Astrocyte (in vitro differentiated cells and primary cell): ENCODE measurements around the gene MAP2K3. TPM values are rescaled to one million over a fixed set of nuclear protein-coding genes. Genes with fewer than 3 reads are reported as not detected.

Experiments used
- DNase-seq: peaks from one replicate; pipeline ENCODE4 v3.0.0-alpha.2; 2010; ENCODE audit warnings: low read depth
- FAIRE-seq: peaks from 2 replicates; lab custom pipeline; 2011; peaks lifted over from hg19 to GRCh38; lab: Jason Lieb, UNC
- H2AFZ ChIP-seq: 2 replicates; pipeline ENCODE4 v1.6.0; 2012; ENCODE audit warnings: low read depth, low read length, inconsistent platforms
- H3K27ac ChIP-seq: 2 replicates; pipeline ENCODE4 v1.5.1; 2011; ENCODE audit warnings: low read depth, low read length, inconsistent platforms
- H3K27me3 ChIP-seq: 2 replicates; pipeline ENCODE4 v1.6.0; 2011; ENCODE audit warnings: low read length, inconsistent platforms; ENCODE audit not compliant: insufficient read depth
- H3K36me3 ChIP-seq: 2 replicates; pipeline ENCODE4 v1.5.1; 2011; ENCODE audit warnings: low read length, inconsistent platforms; ENCODE audit not compliant: insufficient read depth
- H3K4me1 ChIP-seq: 2 replicates; pipeline ENCODE4 v1.5.1; 2011; ENCODE audit warnings: low read length, inconsistent platforms; ENCODE audit not compliant: insufficient read depth
- H3K4me2 ChIP-seq: 2 replicates; pipeline ENCODE4 v1.6.0; 2012; ENCODE audit warnings: low read length, inconsistent platforms
- H3K4me3 ChIP-seq: 2 replicates; pipeline ENCODE4 v1.5.1; 2011; ENCODE audit warnings: low read depth, mild to moderate bottlenecking, low read length, inconsistent platforms; ENCODE audit not compliant: insufficient read depth
- H3K79me2 ChIP-seq: 2 replicates; pipeline ENCODE4 v1.6.0; 2012; ENCODE audit warnings: mild to moderate bottlenecking, low read length, inconsistent platforms; ENCODE audit not compliant: insufficient read depth
- H3K9ac ChIP-seq: 2 replicates; pipeline ENCODE4 v1.6.0; 2012; ENCODE audit warnings: mild to moderate bottlenecking, low read length, inconsistent platforms
- H3K9me3 ChIP-seq: 2 replicates; pipeline ENCODE4 v1.5.1; 2012; ENCODE audit warnings: low read depth, mild to moderate bottlenecking, low read length, inconsistent platforms; ENCODE audit not compliant: insufficient read depth
- H4K20me1 ChIP-seq: 2 replicates; pipeline ENCODE4 v1.6.0; 2012; ENCODE audit warnings: low read length, inconsistent platforms; ENCODE audit not compliant: insufficient read depth
- H3K27ac Mint-ChIP-seq: one replicate; pipeline ENCODE4 v1.8.0; 2021; ENCODE audit warnings: mild to moderate bottlenecking, mixed read lengths; ENCODE audit not compliant: unreplicated experiment
- H3K27me3 Mint-ChIP-seq: one replicate; pipeline ENCODE4 v1.8.0; 2021; ENCODE audit warnings: low read depth, mixed read lengths; ENCODE audit not compliant: unreplicated experiment
- H3K36me3 Mint-ChIP-seq: one replicate; pipeline ENCODE4 v1.8.0; 2021; ENCODE audit warnings: low read depth, mixed read lengths; ENCODE audit not compliant: unreplicated experiment
- H3K4me1 Mint-ChIP-seq: one replicate; pipeline ENCODE4 v1.8.0; 2021; ENCODE audit warnings: low read depth, mixed read lengths; ENCODE audit not compliant: unreplicated experiment
- H3K4me3 Mint-ChIP-seq: one replicate; pipeline ENCODE4 v1.8.0; 2021; ENCODE audit warnings: mild to moderate bottlenecking, moderate library complexity, mixed read lengths; ENCODE audit not compliant: unreplicated experiment
- H3K9me3 Mint-ChIP-seq: one replicate; pipeline ENCODE4 v1.8.0; 2021; ENCODE audit warnings: mild to moderate bottlenecking, mixed read lengths; ENCODE audit not compliant: unreplicated experiment
- CTCF ChIP-seq: IDR thresholded peaks from 2 replicates; pipeline ENCODE4 v1.5.1; 2011; ENCODE audit warnings: low read depth, mild to moderate bottlenecking, inconsistent platforms, low read length, moderate library complexity; ENCODE audit not compliant: insufficient read depth
- EZH2 ChIP-seq: IDR thresholded peaks from 2 replicates; pipeline ENCODE4 v1.6.1; 2012; ENCODE audit warnings: mild to moderate bottlenecking, low read length, inconsistent platforms; ENCODE audit not compliant: insufficient read depth
- total RNA-seq: library from RNA; stranded (reverse); gene quantifications from 2 replicates; pipeline ENCODE4 v1.2.1, GENCODE V29; 2021

MAP2K3 gene
- total RNA-seq, 1 donor from 2014 or later = 44.3 TPM

- no peak for FAIRE-seq
- Histone ChIP-seq H4K20me1 (no peaks in the 10 kb centered on the region), H3K27ac (no peak overlapping the region), H2AFZ (no peak overlapping the region), H3K4me2 (no peak overlapping the region), H3K9me3 (no peaks in the 10 kb centered on the region), H3K4me3 (no peak overlapping the region), H3K9ac (no peak overlapping the region), H3K36me3 (no peaks in the 10 kb centered on the region), H3K4me1 (no peaks in the 10 kb centered on the region), H3K79me2 (no peaks in the 10 kb centered on the region), H3K27me3 (no peaks in the 10 kb centered on the region)
- H3K4me1 Mint-ChIP-seq = no peaks in the 10 kb centered on the region
- H3K9me3 Mint-ChIP-seq = no peaks in the 10 kb centered on the region
- peaks cover 14% of the 10 kb centered on the region for H3K27me3 Mint-ChIP-seq
- no peak overlapping the region for H3K27ac Mint-ChIP-seq
- no peaks in the 10 kb centered on the region for H3K36me3 Mint-ChIP-seq
- no peak for TF ChIP-seq EZH2
- no peak for TF ChIP-seq CTCF
- H3K4me3 Mint-ChIP-seq = no peak overlapping the region
- DNase-seq = no peak
Observed at GRCh38 chr17:21268596-21269188, 15.8 kb upstream of the MAP2K3 start.

- FAIRE-seq (no peak), DNase-seq (no peak)
- Mint-ChIP-seq H3K27me3 (peaks cover 16% of the 10 kb centered on the region), H3K9me3 (no peaks in the 10 kb centered on the region), H3K4me1 (no peaks in the 10 kb centered on the region), H3K4me3 (no peak overlapping the region), H3K36me3 (no peaks in the 10 kb centered on the region), H3K27ac (no peak overlapping the region)
- Histone ChIP-seq H3K4me3 (no peak overlapping the region), H3K4me2 (no peak overlapping the region), H3K9ac (no peak overlapping the region), H3K9me3 (no peaks in the 10 kb centered on the region), H2AFZ (no peak overlapping the region), H4K20me1 (no peaks in the 10 kb centered on the region), H3K27me3 (no peaks in the 10 kb centered on the region), H3K36me3 (no peaks in the 10 kb centered on the region), H3K79me2 (no peaks in the 10 kb centered on the region), H3K27ac (no peak overlapping the region), H3K4me1 (no peaks in the 10 kb centered on the region)
- TF ChIP-seq EZH2 (no peak), CTCF (no peak)
Observed at GRCh38 chr17:21269394-21269793, 15.1 kb upstream of the MAP2K3 start.

- H3K36me3 Mint-ChIP-seq = no peaks in the 10 kb centered on the region
- TF ChIP-seq CTCF = no peak
- TF ChIP-seq EZH2 = no peak
- Histone ChIP-seq H3K4me1 (peaks cover 10% of the 10 kb centered on the region), H3K9ac (no peak overlapping the region), H3K36me3 (no peaks in the 10 kb centered on the region), H3K27ac (no peak overlapping the region), H4K20me1 (no peaks in the 10 kb centered on the region), H2AFZ (no peak overlapping the region), H3K4me2 (no peak overlapping the region), H3K4me3 (no peak overlapping the region), H3K9me3 (no peaks in the 10 kb centered on the region), H3K27me3 (no peaks in the 10 kb centered on the region), H3K79me2 (no peaks in the 10 kb centered on the region)
- DNase-seq = no peak
- peaks cover 12% of the 10 kb centered on the region for H3K27me3 Mint-ChIP-seq
- no peak overlapping the region for H3K4me3 Mint-ChIP-seq
- H3K4me1 Mint-ChIP-seq = no peaks in the 10 kb centered on the region
- H3K27ac Mint-ChIP-seq = no peak overlapping the region
- no peaks in the 10 kb centered on the region for H3K9me3 Mint-ChIP-seq
- FAIRE-seq = no peak
Observed at GRCh38 chr17:21271454-21272183, 12.9 kb upstream of the MAP2K3 start.
